Measurements from ENCODE around the gene SULT1C2. TPM values are rescaled to one million over a fixed set of nuclear protein-coding genes. Genes with fewer than 3 reads are reported as not detected.

SULT1C2 gene
- total and polyA plus RNA-seq, 2 of the 8 experiments (the other 6 are each of a cell fraction or from before 2014, with no cell fraction given) = 2.2 to 2.8 TPM

DNA sequence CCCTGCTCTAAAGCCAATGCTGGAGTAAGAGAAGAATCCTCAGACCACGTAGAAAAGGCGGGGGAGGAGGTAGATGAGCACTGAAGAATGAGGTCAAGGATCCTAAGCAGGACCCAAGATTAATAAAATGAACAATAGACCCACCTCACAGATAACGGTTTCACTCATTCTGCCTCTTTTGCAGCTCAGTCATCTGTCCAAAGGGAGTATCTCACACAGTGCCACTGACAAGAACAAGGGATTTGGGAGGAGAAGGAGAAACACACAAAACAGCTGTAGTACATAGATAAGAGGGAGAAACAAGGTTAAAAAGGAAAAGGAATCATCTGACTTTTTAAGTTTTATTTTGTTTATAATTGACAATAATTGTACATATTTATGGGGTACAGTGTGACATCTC lies 58.1 kb downstream of the SULT1C2 start:
- H2BK120ac ChIP-seq (replicated peaks; ENCODE audit: low read depth, low read length) = no peak overlapping the region
- TF ChIP-seq, protein P1, sequence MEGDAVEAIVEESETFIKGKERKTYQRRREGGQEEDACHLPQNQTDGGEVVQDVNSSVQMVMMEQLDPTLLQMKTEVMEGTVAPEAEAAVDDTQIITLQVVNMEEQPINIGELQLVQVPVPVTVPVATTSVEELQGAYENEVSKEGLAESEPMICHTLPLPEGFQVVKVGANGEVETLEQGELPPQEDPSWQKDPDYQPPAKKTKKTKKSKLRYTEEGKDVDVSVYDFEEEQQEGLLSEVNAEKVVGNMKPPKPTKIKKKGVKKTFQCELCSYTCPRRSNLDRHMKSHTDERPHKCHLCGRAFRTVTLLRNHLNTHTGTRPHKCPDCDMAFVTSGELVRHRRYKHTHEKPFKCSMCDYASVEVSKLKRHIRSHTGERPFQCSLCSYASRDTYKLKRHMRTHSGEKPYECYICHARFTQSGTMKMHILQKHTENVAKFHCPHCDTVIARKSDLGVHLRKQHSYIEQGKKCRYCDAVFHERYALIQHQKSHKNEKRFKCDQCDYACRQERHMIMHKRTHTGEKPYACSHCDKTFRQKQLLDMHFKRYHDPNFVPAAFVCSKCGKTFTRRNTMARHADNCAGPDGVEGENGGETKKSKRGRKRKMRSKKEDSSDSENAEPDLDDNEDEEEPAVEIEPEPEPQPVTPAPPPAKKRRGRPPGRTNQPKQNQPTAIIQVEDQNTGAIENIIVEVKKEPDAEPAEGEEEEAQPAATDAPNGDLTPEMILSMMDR (IDR thresholded peaks at IDR 0.05; ENCODE audit: control extremely low read depth in 1 of 3, insufficient read depth in 1 of 3, low read depth in 1 of 3, low read length in 3 of 3) = no peak
- TF ChIP-seq YY1 (IDR thresholded peaks at IDR 0.05; ENCODE audit: low read depth, low read length) = no peak
- no peak for TF ChIP-seq HDAC2 (IDR thresholded peaks at IDR 0.05; ENCODE audit: borderline replicate concordance in 1 of 2, low read depth in 2 of 2, low read length in 2 of 2)
- TF ChIP-seq TBP (IDR thresholded peaks at IDR 0.05; ENCODE audit: low read depth, low read length) = no peak
- TF ChIP-seq JUND (IDR thresholded peaks at IDR 0.05; ENCODE audit: low read length) = no peak
- TF ChIP-seq POU5F1 (IDR thresholded peaks at IDR 0.05; ENCODE audit: low read depth, low read length) = no peak
- no peak for TF ChIP-seq GTF2F1 (IDR thresholded peaks at IDR 0.05; ENCODE audit: borderline replicate concordance, low read depth, low read length)
- no peak for TF ChIP-seq FOSL1 (IDR thresholded peaks at IDR 0.05; ENCODE audit: insufficient read depth, low read depth, low read length)
- no peak for TF ChIP-seq JUN (IDR thresholded peaks at IDR 0.05; ENCODE audit: low read depth, low read length)
- no peak for TF ChIP-seq RNF2 (IDR thresholded peaks at IDR 0.05; ENCODE audit: borderline replicate concordance, low read depth, low read length, missing control alignments, poor library complexity, severe bottlenecking)
- FAIRE-seq (no peak), DNase-seq (ENCODE audit: low read depth in 1 of 2, low spot score in 2 of 2) (no peak)
- no peak overlapping the region for H3K4me2 ChIP-seq (ENCODE audit: insufficient read depth in 1 of 2, low read depth in 2 of 2, low read length in 2 of 2)
- no peak overlapping the region for H3K4ac ChIP-seq (replicated peaks; ENCODE audit: insufficient read length, low read depth, low read length)
- H3K27me3 ChIP-seq (replicated peaks in 1 of 4; ENCODE audit: control insufficient read depth in 3 of 4, extremely low read depth in 1 of 4, insufficient read depth in 3 of 4, low read length in 3 of 4) = no peaks in the 10 kb centered on the region
- H4K20me1 ChIP-seq (replicated peaks in 1 of 2; ENCODE audit: control insufficient read depth in 1 of 2, insufficient read depth in 2 of 2, low read length in 2 of 2) = no peaks in the 10 kb centered on the region
- no peaks in the 10 kb centered on the region for H3K9me3 ChIP-seq (ENCODE audit: insufficient read depth in 2 of 2, low read depth in 1 of 2, low read length in 1 of 2)
- no peaks in the 10 kb centered on the region for H3K23me2 ChIP-seq (ENCODE audit: low read depth, low read length)
- H3K4me3 ChIP-seq (ENCODE audit: extremely low read depth in 1 of 4, insufficient read depth in 2 of 4, low read depth in 3 of 4, low read length in 4 of 4) = no peak overlapping the region
- H2BK15ac ChIP-seq (ENCODE audit: low read length) = no peak overlapping the region
- no peak overlapping the region for H2BK12ac ChIP-seq (ENCODE audit: low read depth, low read length)
- 90% methylated on average over 3 of the region's 3 CpGs; no CpG with 5 or more reads in 1 of the 2 experiments for WGBS, 2 experiments (ENCODE audit: extremely low coverage in 1 of 2, insufficient coverage in 1 of 2, insufficient read length in 1 of 2, insufficient replicate concordance in 2 of 2, low coverage in 1 of 2, low lambda C conversion rate in 2 of 2, missing lambda C conversion rate in 1 of 2)
- H3K79me1 ChIP-seq (ENCODE audit: low read depth, low read length) = no peaks in the 10 kb centered on the region
- no peak overlapping the region for H4K5ac ChIP-seq (ENCODE audit: insufficient read length, low read depth, low read length)
- H3K18ac ChIP-seq (ENCODE audit: extremely low read depth, low read length) = no peak overlapping the region
- POLR2A ChIA-PET (ENCODE audit: partially characterized antibody) = interaction anchor here (1.1 kb wide), 1 partner anchor 102 kb away, joined by 3 read pairs; the partner anchor contains the start of gene GCC2
- no peak overlapping the region for H3K27ac ChIP-seq (ENCODE audit: low read depth, low read length)
- H4K8ac ChIP-seq (ENCODE audit: extremely low read depth, insufficient read depth, low read length) = no peak overlapping the region
- H3K36me3 ChIP-seq (ENCODE audit: control insufficient read depth in 2 of 4, insufficient read depth in 4 of 4, low read length in 3 of 4) = no peaks in the 10 kb centered on the region
- no peaks in the 10 kb centered on the region for H3K79me2 ChIP-seq (ENCODE audit: control insufficient read depth in 1 of 2, insufficient read depth in 2 of 2, low read length in 2 of 2)
- no peak overlapping the region for H2AFZ ChIP-seq (ENCODE audit: low read length)
- no peak overlapping the region for H3K14ac ChIP-seq (ENCODE audit: insufficient read length)
- CTCF ChIA-PET (ENCODE audit: partially characterized antibody) = interaction anchor here (0.8 to 1.2 kb wide), 2 partner anchors 15 to 238 kb away, joined by 3 read pairs; no protein-coding TSS in a partner anchor
- H3K23ac ChIP-seq (ENCODE audit: insufficient read length) = no peak overlapping the region
- no peak overlapping the region for H4K91ac ChIP-seq (replicated peaks; ENCODE audit: insufficient read length, low read length)
- no peak overlapping the region for H3K9ac ChIP-seq (replicated peaks in 1 of 4; ENCODE audit: extremely low read depth in 1 of 4, low read depth in 3 of 4, low read length in 3 of 4)
- no peak overlapping the region for H2BK20ac ChIP-seq (ENCODE audit: low read length)
- H3K4me1 ChIP-seq (replicated peaks in 1 of 4; ENCODE audit: control insufficient read depth in 3 of 4, insufficient read depth in 4 of 4, low read length in 3 of 4) = peaks cover 0 to 2% (median 0%) of the 10 kb centered on the region in 4 experiments; a peak in 2 of 7 replicates
- no peak overlapping the region for H2BK5ac ChIP-seq (ENCODE audit: low read depth, low read length)
- H2AK5ac ChIP-seq (ENCODE audit: low read depth, low read length) = no peak overlapping the region
- no peak overlapping the region for H3K56ac ChIP-seq (replicated peaks; ENCODE audit: insufficient read length, low read depth, low read length)

All from H1 (cell line).